ENCODE results near the gene REG4.

The REG4 gene

GRCh38 chr1:119783354-119784185 is 27.7 kb downstream of the REG4 start:
- H2BK5ac ChIP-seq (ENCODE audit: low read length) = no peak overlapping the region
- H4K8ac ChIP-seq (ENCODE audit: low read depth, low read length) = no peak overlapping the region
- no peak for DNase-seq
- no peak overlapping the region for H3K9ac ChIP-seq (ENCODE audit: low read length)
- no peak overlapping the region for H3K18ac ChIP-seq (ENCODE audit: low read length)
- no peak overlapping the region for H3K27ac ChIP-seq (ENCODE audit: low read depth, low read length)
- H3K23ac ChIP-seq (ENCODE audit: low read length) = no peak overlapping the region
- no peaks in the 10 kb centered on the region for H3K79me1 ChIP-seq (ENCODE audit: low read length)
- H3K4ac ChIP-seq (ENCODE audit: low read depth, low read length) = no peak overlapping the region
- WGBS (ENCODE audit: extremely low coverage, insufficient coverage, low lambda C conversion rate) = no CpG with 5 or more reads among the region's 6 CpGs
- H3K4me3 ChIP-seq (ENCODE audit: low read length) = no peak overlapping the region
- H3K4me2 ChIP-seq (ENCODE audit: low read length) = no peak overlapping the region
- no peak overlapping the region for H2BK15ac ChIP-seq (replicated peaks; ENCODE audit: low read depth)
- H3K4me1 ChIP-seq (ENCODE audit: control insufficient read depth, low read depth, low read length) = no peaks in the 10 kb centered on the region
- H3K79me2 ChIP-seq (ENCODE audit: control insufficient read depth, insufficient read depth, low read length) = no peaks in the 10 kb centered on the region
- no peak overlapping the region for H2AK5ac ChIP-seq (ENCODE audit: low read length)
- no peaks in the 10 kb centered on the region for H3K36me3 ChIP-seq (ENCODE audit: control insufficient read depth, insufficient read depth, low read length)
- no peaks in the 10 kb centered on the region for H3K27me3 ChIP-seq (ENCODE audit: insufficient read depth, low read length, poor library complexity)
- no peak overlapping the region for H3K56ac ChIP-seq (ENCODE audit: low read length)
- H4K5ac ChIP-seq (ENCODE audit: low read length) = no peak overlapping the region
- no peak overlapping the region for H2BK120ac ChIP-seq (ENCODE audit: low read depth, low read length)

GRCh38 chr1:119782631-119783325 is 28.5 kb downstream of the REG4 start:
- H3K23ac ChIP-seq (ENCODE audit: low read length) = no peak overlapping the region
- no peak overlapping the region for H2BK5ac ChIP-seq (ENCODE audit: low read length)
- H3K79me2 ChIP-seq (ENCODE audit: control insufficient read depth, insufficient read depth, low read length) = no peaks in the 10 kb centered on the region
- H3K4me1 ChIP-seq (ENCODE audit: control insufficient read depth, low read depth, low read length) = no peaks in the 10 kb centered on the region
- no peak overlapping the region for H3K18ac ChIP-seq (ENCODE audit: low read length)
- DNase-seq = peak; percentile 23
- no peak overlapping the region for H3K56ac ChIP-seq (ENCODE audit: low read length)
- H3K4me3 ChIP-seq (ENCODE audit: low read length) = no peak overlapping the region
- no peak overlapping the region for H2BK15ac ChIP-seq (replicated peaks; ENCODE audit: low read depth)
- no peaks in the 10 kb centered on the region for H3K27me3 ChIP-seq (ENCODE audit: insufficient read depth, low read length, poor library complexity)
- no peak overlapping the region for H3K9ac ChIP-seq (ENCODE audit: low read length)
- H3K36me3 ChIP-seq (ENCODE audit: control insufficient read depth, insufficient read depth, low read length) = no peaks in the 10 kb centered on the region
- H4K8ac ChIP-seq (ENCODE audit: low read depth, low read length) = no peak overlapping the region
- H3K27ac ChIP-seq (ENCODE audit: low read depth, low read length) = no peak overlapping the region
- H2BK120ac ChIP-seq (ENCODE audit: low read depth, low read length) = no peak overlapping the region
- H2AK5ac ChIP-seq (ENCODE audit: low read length) = no peak overlapping the region
- H3K4me2 ChIP-seq (ENCODE audit: low read length) = no peak overlapping the region
- no peak overlapping the region for H4K5ac ChIP-seq (ENCODE audit: low read length)
- no CpG with 5 or more reads among the region's 7 CpGs for WGBS (ENCODE audit: extremely low coverage, insufficient coverage, low lambda C conversion rate)
- no peaks in the 10 kb centered on the region for H3K79me1 ChIP-seq (ENCODE audit: low read length)
- H3K4ac ChIP-seq (ENCODE audit: low read depth, low read length) = no peak overlapping the region

GRCh38 chr1:119781434-119782210 is 29.6 kb downstream of the REG4 start:
- H2AK5ac ChIP-seq (ENCODE audit: low read length) = no peak overlapping the region
- H4K8ac ChIP-seq (ENCODE audit: low read depth, low read length) = no peak overlapping the region
- H3K4me3 ChIP-seq (ENCODE audit: low read length) = no peak overlapping the region
- H3K27me3 ChIP-seq (ENCODE audit: insufficient read depth, low read length, poor library complexity) = no peaks in the 10 kb centered on the region
- no peaks in the 10 kb centered on the region for H3K79me1 ChIP-seq (ENCODE audit: low read length)
- H2BK120ac ChIP-seq (ENCODE audit: low read depth, low read length) = no peak overlapping the region
- no peaks in the 10 kb centered on the region for H3K79me2 ChIP-seq (ENCODE audit: control insufficient read depth, insufficient read depth, low read length)
- H3K9ac ChIP-seq (ENCODE audit: low read length) = no peak overlapping the region
- H3K23ac ChIP-seq (ENCODE audit: low read length) = no peak overlapping the region
- H3K27ac ChIP-seq (ENCODE audit: low read depth, low read length) = no peak overlapping the region
- no peak for DNase-seq
- H3K4ac ChIP-seq (ENCODE audit: low read depth, low read length) = no peak overlapping the region
- H3K4me2 ChIP-seq (ENCODE audit: low read length) = no peak overlapping the region
- no peaks in the 10 kb centered on the region for H3K4me1 ChIP-seq (ENCODE audit: control insufficient read depth, low read depth, low read length)
- H3K56ac ChIP-seq (ENCODE audit: low read length) = no peak overlapping the region
- no peak overlapping the region for H4K5ac ChIP-seq (ENCODE audit: low read length)
- no peak overlapping the region for H2BK15ac ChIP-seq (replicated peaks; ENCODE audit: low read depth)
- no peaks in the 10 kb centered on the region for H3K36me3 ChIP-seq (ENCODE audit: control insufficient read depth, insufficient read depth, low read length)
- H3K18ac ChIP-seq (ENCODE audit: low read length) = no peak overlapping the region
- WGBS (ENCODE audit: extremely low coverage, insufficient coverage, low lambda C conversion rate) = no CpG with 5 or more reads among the region's 11 CpGs
- H2BK5ac ChIP-seq (ENCODE audit: low read length) = no peak overlapping the region

DNA sequence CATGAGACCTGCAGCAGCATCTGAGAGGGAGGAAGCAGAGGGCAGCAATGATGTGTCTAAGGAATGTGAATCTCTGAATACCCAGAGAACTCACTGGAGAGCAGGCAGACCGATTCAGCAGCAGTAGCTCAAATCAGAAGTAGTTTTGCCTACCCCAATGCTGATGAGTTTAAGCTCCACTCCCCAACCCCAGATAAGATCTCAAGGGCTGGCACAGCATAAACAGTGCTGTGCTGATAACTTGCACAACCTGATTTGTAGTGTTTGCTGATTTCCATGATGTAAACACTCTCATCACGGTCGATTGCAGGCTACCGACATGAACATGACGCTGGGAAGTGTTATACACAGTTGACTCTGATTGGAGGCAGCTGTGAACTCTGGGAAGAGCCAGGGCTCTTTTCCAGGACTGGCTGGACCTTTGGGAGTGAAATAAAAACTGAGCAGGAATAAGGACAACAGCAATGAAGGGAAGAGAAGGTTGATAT is 31.3 kb downstream of the REG4 start:
- Histone ChIP-seq H3K4ac (ENCODE audit: low read depth, low read length) (no peak overlapping the region), H2BK15ac (replicated peaks; ENCODE audit: low read depth) (no peak overlapping the region)

GRCh38 chr1:119778886-119779560 is 32.2 kb downstream of the REG4 start:
- H3K4me3 ChIP-seq (ENCODE audit: low read length) = no peak overlapping the region
- no peak overlapping the region for H4K8ac ChIP-seq (ENCODE audit: low read depth, low read length)
- H2AK5ac ChIP-seq (ENCODE audit: low read length) = no peak overlapping the region
- H2BK15ac ChIP-seq (replicated peaks; ENCODE audit: low read depth) = no peak overlapping the region
- no peaks in the 10 kb centered on the region for H3K79me2 ChIP-seq (ENCODE audit: control insufficient read depth, insufficient read depth, low read length)
- H2BK5ac ChIP-seq (ENCODE audit: low read length) = no peak overlapping the region
- no peak overlapping the region for H3K9ac ChIP-seq (ENCODE audit: low read length)
- no peaks in the 10 kb centered on the region for H3K27me3 ChIP-seq (ENCODE audit: insufficient read depth, low read length, poor library complexity)
- no peak overlapping the region for H2BK120ac ChIP-seq (ENCODE audit: low read depth, low read length)
- peaks cover under 1% of the 10 kb centered on the region for H3K4me1 ChIP-seq (ENCODE audit: control insufficient read depth, low read depth, low read length)
- H4K5ac ChIP-seq (ENCODE audit: low read length) = no peak overlapping the region
- no peak overlapping the region for H3K18ac ChIP-seq (ENCODE audit: low read length)
- H3K4ac ChIP-seq (ENCODE audit: low read depth, low read length) = no peak overlapping the region
- no peak overlapping the region for H3K4me2 ChIP-seq (ENCODE audit: low read length)
- H3K56ac ChIP-seq (ENCODE audit: low read length) = no peak overlapping the region
- H3K27ac ChIP-seq (ENCODE audit: low read depth, low read length) = no peak overlapping the region
- WGBS (ENCODE audit: extremely low coverage, insufficient coverage, low lambda C conversion rate) = no CpG with 5 or more reads among the region's 13 CpGs
- no peaks in the 10 kb centered on the region for H3K36me3 ChIP-seq (ENCODE audit: control insufficient read depth, insufficient read depth, low read length)
- no peaks in the 10 kb centered on the region for H3K79me1 ChIP-seq (ENCODE audit: low read length)
- no peak for DNase-seq
- H3K23ac ChIP-seq (ENCODE audit: low read length) = no peak overlapping the region

More for the DNA sequence above, 31.3 kb downstream of the REG4 start:
- Histone ChIP-seq H3K18ac (ENCODE audit: low read length) (no peak overlapping the region), H3K4me1 (ENCODE audit: control insufficient read depth, low read depth, low read length) (no peaks in the 10 kb centered on the region), H4K8ac (ENCODE audit: low read depth, low read length) (no peak overlapping the region), H3K79me2 (ENCODE audit: control insufficient read depth, insufficient read depth, low read length) (no peaks in the 10 kb centered on the region), H3K4me3 (ENCODE audit: low read length) (no peak overlapping the region), H2BK5ac (ENCODE audit: low read length) (no peak overlapping the region), H2BK120ac (ENCODE audit: low read depth, low read length) (no peak overlapping the region), H3K56ac (ENCODE audit: low read length) (no peak overlapping the region), H3K9ac (ENCODE audit: low read length) (no peak overlapping the region), H3K79me1 (ENCODE audit: low read length) (no peaks in the 10 kb centered on the region), H4K5ac (ENCODE audit: low read length) (no peak overlapping the region), H3K36me3 (ENCODE audit: control insufficient read depth, insufficient read depth, low read length) (no peaks in the 10 kb centered on the region), H3K27me3 (ENCODE audit: insufficient read depth, low read length, poor library complexity) (no peaks in the 10 kb centered on the region), H3K4me2 (ENCODE audit: low read length) (no peak overlapping the region), H3K23ac (ENCODE audit: low read length) (no peak overlapping the region), H2AK5ac (ENCODE audit: low read length) (no peak overlapping the region), H3K27ac (ENCODE audit: low read depth, low read length) (no peak overlapping the region)
- peak; percentile 19 for DNase-seq
- no CpG with 5 or more reads among the region's 5 CpGs for WGBS (ENCODE audit: extremely low coverage, insufficient coverage, low lambda C conversion rate)
